ENCODE data around the gene CRACR2B.
A peak's percentile ranks its signal among the peaks of the same experiment; 100 is the strongest.

Gene CRACR2B

DNA sequence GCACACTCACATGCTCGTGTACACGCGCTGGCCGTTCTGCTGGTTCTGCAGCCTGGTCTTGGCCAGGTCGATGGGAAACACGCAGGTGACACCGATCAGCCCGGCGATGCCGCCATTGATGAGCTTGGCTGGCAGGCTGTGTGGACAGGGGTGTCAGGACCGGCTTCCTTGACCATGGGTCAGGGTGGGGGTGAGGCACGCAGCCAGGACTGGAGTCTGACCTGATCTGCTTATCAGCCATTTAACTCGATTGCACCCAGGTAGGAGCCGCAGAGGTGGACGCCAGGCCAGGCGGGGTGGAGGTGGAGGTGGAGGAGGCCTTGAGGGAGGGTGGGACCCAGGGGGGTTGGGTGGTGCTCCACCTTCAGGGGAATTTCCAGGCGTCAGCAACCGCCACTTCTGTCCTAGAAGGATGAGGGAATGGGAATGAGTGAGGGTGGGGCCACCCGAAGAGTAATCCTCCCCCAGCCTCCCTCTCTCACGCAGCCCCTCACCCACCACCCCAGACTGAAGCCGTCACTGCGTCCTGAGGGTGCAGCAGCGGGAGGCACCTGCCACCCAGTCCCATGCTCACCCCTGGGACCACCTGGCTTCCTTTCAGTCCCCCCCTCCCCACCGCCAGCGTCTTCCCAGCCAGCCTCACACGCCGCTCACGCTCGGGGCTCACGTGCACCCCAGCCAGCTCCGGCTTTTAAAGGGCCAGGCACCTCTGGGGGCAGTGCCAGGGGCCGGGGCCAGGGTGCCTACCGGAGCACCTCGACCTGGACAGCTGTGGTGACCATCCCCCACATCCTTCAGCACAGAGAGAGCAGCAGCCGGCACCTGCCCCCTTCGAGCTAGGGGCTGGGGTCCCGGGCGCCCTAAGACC is 32.7 kb upstream of the CRACR2B start:
- ATAC-seq, result no peak

DNA sequence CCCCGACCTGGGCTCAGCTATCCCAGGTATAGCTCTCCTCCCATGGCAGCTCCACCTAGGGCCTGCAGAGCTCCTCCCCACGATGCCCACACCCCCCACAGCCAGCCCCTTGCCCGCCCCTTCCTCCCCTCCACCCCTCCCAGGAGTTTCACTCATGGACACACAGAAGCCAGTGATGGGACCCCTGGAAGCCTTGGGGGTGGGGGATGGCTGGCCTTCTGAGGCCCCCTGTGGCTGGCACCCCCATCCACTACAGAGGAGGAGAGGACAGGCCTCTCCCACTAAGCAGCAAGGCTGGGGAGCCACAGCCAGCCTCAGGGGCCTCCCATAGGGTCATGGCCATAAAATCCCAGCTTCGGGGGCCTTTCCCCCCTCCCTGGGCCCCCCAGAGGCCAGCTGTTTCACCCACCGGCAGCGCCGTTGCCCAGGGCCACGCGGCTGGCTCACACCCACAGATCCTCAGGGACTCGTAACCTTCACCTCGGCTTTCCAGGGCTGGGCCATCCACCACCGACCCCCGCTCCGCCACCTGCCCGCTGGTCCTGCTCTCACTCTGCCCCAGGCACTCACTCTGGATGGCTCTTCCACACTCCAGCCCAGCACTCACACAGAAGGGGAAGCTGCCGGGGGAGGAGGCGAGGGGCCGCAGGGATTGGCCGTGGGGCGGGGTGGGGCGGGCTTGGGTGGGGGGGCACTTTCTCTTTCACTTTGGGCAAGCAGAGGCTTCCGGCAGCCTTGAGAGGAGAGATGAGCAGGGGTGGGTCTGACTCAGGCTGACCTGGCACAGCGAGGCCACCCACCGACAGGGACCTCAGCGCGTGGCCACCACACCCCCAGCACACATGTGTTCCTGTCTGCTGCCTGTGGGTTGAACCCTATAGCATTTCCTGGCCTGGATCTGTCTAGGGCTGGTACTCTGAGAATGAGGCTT is 31.8 kb upstream of the CRACR2B start:
- peak; percentile 81 to 82 for ATAC-seq

DNA sequence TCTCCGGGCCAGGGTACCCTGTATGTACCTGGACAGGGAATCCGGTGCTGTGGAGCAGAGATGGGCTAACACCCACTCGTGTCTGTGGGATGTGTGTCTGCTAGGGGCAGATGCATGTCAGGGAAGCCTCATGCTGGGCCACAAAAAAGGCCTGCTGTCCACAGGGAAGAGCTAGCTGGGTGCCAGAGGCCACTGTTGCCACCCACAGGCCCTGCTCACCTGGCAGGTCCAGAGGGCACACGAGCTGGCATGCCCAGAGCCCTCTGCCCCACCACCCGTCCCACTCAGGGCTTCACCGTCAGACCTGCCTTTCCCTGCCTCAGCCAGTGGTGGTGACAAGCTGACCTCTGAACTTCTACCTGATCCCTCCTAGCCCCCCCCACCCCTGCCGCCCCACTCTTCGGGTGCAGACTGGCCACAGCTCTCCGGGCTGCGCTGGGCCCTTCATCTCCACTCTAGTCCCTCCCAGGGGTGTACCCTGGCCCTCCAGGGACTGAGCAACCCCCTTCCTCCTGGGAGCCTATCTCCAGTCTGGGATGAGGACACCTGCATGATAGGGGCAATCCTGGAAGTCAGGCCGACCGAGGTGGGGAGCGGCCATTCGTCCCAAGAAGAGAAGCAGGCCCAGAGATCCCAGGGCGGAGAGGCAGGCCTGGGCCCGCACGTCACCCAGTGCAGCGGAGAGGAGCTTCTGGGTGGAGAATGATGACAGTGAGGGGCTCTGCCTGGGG is 31.0 kb upstream of the CRACR2B start:
- ATAC-seq, result no peak

GRCh38 chr11:797296-798092 is 30.2 kb upstream of the CRACR2B start:
- peak; percentile 46 to 55 for ATAC-seq

- ATAC-seq, result peak; percentile 49
These were observed 29.5 kb upstream of the CRACR2B start, which contains the start of gene SLC25A22 for GRCh38 chr11:798093-798713. TSS of gene SLC25A22 (minus strand) at chr11:798281. CDS start at chr11:795006, 3,275 bp downstream.

- no peak for ATAC-seq
These were observed 27.9 kb upstream of the CRACR2B start for GRCh38 chr11:799641-800316.

DNA sequence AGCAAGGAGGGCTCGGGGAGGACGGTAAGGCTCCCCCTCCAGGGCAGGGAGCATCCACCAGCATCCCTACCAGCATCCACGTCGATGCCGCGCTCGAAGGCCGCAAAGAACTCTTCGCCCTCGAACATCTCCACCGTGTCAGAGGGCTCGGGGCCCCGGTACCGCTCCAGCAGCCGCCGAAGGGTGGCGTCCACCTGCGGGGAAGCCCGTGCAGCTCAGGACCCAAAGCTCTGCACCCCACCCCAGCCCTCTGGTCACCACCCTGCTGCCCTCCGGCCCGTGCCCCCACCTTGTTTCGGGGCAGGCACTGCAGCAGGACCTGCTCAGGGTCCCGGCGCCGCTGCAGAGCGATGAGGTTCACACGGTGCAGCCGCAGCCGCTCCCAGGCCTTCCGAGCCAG is 27.2 kb upstream of the CRACR2B start:
- ATAC-seq, result no peak

DNA sequence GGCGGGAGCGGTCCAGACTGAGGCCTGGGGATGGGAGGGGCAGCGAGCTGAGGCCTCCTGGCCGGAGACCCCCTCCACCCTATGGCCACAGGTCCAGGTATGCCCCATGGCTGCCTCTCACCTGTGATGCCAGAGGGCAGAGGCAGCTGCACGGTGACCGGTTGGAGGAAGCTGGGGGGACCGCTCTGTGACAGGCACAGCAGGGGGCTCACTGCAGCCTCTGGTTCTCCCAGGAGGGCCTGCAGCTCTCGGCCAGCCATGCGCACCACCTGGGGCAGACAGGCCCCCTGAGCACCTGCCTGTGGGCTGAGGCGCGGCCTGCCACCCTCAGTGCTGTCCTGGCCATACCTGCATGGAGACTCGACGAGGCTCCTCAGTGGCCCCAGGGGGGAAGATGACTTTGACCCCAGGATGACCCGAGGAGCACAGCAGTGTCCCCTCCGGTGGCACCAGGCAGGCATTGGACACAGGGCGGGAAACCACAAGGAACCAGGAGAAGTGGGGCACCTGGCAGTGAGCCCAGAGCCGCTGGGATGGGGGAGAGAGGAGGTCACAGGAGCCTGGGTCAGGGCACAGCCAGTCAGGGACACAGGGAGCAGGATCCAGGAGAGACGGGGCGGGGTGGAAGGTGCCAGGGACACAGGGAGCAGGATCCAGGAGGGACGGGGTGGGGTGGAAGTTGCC is 26.5 kb upstream of the CRACR2B start:
- ATAC-seq, result no peak

DNA sequence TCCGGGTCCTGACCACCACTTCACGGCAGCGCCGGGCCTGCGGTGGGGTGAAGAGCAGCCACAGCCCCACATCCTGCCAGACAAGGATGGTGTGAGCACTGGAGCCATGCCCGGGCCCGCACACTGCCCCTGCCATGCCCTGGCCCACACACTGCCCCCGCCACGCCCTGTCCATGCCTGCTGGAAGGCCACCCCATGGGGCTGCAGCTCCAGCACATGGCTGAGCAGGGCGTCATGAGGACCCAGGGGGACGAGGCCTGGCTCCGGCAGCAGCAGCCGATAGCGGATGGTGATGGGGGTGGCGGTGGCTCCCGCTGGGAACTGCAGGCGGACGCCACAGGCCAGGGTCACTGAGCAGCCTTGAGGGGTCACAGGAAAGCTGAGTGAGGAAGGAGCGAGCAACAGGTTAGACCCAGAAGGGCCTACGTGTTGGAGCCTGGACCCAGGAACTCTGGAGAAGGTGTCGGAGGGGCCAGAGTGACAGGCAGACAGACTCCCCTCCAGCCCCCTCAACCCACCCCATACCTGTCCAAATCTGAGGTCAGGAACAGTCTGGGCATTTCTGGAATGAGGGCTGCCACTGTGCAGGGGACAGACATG is 25.6 kb upstream of the CRACR2B start:
- ATAC-seq, result no peak

- no peak for ATAC-seq
These were observed 24.8 kb upstream of the CRACR2B start for GRCh38 chr11:802693-803466.

DNA sequence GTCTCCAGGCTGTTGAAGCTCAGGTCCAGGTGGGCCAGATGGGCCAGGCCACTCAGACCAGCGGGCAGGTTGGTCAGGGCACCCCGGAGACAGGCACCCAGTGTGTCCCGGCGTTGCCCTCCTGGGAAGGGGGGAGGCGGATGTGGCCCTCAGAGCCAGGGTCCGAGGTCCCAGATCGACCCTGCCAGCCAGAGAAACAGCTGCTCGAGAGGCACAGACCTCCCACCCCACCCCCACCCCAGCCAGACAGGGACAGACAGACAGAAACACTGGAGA is 24.3 kb upstream of the CRACR2B start:
- no peak for ATAC-seq

DNA sequence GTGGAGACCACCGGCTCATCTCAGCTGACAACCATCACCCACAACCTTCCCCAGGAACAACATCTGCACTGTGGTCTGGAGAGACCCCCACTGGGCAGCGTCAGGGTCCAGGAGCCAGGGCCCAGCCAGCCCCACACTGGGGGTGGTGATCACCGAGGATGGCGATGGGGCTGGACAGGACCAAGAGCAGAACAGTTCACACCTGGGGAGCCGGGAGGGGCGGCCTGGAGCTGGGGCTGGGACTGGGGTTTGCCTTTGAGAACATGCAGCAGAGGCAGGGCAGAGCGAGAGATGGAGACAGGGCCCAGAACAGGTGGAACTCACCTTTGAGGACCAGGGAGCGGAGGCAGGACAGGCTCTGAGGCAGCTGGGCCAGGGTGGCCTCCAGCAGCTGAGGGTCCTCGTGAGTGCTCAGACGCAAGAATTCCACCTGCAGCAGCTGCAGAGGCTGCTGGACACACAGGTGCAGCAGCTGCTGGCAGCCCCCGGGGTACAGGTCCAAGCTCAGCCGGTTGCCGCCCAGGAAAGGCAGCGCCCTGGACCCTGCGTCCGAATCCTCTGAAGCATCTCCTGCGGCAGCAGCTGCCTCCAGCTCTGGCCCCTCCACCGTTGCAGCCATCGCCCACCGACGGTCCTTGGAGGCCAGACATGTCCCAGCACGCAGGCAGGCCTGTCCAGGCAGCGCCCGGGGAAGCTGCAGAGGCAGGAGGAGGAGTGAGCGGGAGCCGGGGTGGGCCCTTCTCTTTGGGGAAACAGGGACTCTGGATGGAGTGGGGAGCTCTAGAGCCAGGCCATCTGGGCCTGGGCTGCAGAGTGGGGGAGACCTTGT is 23.7 kb upstream of the CRACR2B start:
- ATAC-seq, result no peak

GRCh38 chr11:804599-804964 is 23.1 kb upstream of the CRACR2B start:
- no peak for ATAC-seq

DNA sequence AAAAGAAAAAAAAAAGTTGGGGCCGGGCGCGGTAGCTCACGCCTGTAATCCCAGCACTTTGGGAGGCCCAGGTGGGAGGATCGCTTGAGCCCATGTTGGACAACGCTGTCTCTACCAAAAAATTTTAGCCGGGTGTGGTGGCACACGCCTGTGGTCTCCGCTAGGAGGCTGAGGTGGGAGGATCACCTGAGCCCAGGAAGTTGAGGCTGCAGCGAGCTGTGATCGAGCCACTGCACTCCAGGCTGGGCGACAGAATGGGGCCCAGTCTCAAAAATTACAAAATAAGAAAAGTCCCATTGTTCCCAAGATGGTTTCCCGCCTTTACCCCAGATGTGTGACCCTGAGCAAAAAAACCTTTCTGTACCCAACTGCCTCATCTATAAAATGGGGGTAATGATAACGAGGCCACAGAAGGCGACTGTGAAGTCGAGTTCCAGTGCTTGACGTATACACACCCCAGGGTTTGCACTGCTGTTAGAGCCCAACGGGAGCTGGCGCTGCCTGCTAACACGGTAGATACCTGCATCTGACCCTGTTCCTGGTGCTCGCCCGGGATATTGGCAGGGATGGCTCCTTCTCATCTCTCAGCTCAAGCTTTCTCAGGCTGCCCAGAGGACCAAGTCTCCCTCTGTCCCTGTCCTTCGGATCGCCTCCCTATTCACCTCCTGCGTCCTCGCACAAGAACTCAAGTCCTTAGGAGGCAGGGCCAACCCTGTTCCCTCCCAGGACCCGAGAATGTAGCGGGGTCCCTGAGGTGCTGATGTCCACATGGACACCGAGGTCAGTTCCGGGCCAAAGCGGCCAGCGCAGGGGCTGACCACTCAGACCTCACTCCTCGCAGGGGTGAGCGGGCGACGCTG is 19.1 kb upstream of the CRACR2B start:
- ATAC-seq, result no peak

DNA sequence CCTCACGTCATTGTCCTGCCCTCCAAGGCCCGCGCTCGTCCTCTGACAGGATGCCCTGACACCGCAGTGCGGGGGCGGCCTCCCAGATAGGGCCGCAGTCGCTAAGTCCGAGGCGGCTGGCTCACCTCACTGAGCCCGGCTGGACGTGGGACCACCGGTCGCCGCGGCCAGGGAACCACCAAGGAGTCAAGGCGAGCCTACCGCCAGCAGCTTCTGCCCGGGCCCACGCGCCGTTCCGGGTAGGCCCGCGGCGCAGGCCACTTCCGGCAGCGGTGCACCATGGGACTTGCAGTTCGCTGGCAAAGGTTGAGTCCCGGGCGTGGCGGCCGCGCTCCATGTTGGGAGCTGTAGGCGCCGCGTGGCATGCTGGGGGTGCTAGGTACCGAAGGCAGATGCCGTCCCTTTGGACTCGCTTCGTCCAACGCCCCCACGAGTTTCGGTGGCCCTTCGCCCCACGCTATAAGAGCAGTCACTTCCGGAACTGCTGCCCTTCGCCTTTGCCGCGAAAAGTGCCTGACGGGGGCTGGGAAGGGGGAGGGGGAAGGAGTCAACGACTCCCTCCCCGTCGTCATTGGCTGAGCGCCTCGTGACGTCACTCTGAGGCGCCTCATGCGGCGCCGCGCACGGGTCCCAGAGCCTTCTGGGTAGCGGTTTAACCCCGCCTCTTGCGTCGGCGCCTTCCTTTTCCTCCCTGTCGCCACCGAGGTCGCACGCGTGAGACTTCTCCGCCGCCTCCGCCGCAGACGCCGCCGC is 18.3 kb upstream of the CRACR2B start, which contains the start of gene RPLP2:
TSS of gene RPLP2 (plus strand) at position 681 of the 753 bp plus-strand sequence. CDS start 268 bp downstream, outside the sequence.
- peak; percentile 88 for ATAC-seq

- ATAC-seq, result peak; percentile 2
These were observed 17.6 kb upstream of the CRACR2B start for GRCh38 chr11:810040-810567.
